NCI-H345 treated with DMSO at 0.1 percent for 48 hours (cell line): ENCODE results near the gene BMP15.

ENCODE experiments used
- DNase-seq: peaks from one replicate; lab custom pipeline; 2025; ENCODE audit not compliant: unreplicated experiment; lab: John Stamatoyannopoulos, UW

The BMP15 gene

GRCh38 chrX:50910685-50911176 lies at the start of gene BMP15:
BMP15 (plus strand) TSS chrX:50910735; CDS start chrX:50910784, 49 bp downstream.
- DNase-seq = no peak

- no peak for DNase-seq
Observed at GRCh38 chrX:50863471-50863870, 47.1 kb upstream of the BMP15 start.

- no peak for DNase-seq
Observed at GRCh38 chrX:50865311-50865710, 45.2 kb upstream of the BMP15 start.

DNA sequence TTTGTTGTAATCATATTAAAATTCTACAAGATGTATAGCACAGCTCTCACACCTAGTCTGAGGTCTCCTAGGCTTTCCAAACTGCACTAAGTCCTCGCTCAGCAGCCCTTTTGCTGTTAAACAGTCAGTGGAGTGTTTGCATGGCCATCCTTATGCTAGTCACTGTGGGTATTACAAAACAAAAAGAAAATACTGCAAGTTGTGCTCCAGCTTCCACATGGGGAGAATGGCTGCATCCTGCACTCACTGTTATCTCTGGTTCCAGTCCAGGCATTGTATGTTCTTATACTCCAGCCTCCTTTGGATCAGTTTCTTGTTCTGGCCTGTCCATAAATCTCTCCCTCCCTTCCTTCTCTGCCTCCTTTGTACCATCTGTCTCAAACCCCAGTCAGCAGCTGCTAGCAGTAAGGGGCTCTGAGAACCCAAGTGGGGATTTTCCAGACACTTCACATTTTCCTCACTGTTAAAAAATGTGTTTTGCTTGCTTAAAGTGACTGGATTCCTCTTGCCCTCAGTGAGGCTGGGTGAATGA lies 38.5 kb upstream of the BMP15 start:
- DNase-seq = no peak

GRCh38 chrX:50874876-50875275 lies 35.7 kb upstream of the BMP15 start:
- no peak for DNase-seq

- no peak for DNase-seq
Observed at GRCh38 chrX:50876551-50876950, 34.0 kb upstream of the BMP15 start.

DNA sequence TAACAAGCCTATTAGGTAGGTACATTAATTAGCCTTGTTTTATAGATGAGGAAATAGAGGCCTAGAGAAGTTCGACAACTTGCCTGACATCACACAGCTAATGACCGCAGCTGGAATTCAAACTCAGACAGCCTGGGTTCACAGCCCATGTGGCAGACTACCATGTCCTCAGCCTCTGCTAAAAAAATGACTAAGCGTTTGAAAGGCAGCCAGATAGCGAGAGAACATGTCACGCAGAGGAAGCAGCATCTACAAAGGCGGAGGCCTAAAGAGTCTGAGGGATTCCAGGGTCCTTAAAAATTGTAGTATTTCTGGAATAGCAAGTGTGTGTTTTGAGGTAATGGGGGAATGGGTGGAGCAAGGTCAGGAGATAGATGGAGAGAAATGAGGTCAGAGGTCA lies 33.2 kb upstream of the BMP15 start:
- DNase-seq = no peak

- no peak for DNase-seq
Observed at GRCh38 chrX:50881028-50881427, 29.5 kb upstream of the BMP15 start.

- no peak for DNase-seq
Observed at GRCh38 chrX:50888884-50889283, 21.7 kb upstream of the BMP15 start.

DNA sequence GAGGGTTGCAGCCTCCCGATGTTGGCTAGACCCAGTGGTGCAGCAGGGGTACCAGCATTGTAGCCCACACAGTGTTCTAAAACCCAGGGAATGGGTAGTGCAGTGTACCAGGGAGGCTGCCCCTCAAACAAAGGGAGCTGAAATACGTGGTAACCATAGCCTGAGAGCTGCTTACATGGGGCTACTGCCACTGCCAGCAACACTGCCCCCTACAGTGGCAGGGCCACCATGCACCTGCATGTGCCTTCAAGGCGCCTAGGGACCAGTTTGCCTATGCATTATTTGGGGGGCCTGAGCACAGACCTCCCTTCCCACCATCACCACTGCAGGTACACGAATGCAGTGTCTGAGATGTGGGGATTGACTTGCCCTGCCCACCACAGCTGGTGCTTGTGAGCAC lies 21.0 kb upstream of the BMP15 start:
- DNase-seq = no peak

DNA sequence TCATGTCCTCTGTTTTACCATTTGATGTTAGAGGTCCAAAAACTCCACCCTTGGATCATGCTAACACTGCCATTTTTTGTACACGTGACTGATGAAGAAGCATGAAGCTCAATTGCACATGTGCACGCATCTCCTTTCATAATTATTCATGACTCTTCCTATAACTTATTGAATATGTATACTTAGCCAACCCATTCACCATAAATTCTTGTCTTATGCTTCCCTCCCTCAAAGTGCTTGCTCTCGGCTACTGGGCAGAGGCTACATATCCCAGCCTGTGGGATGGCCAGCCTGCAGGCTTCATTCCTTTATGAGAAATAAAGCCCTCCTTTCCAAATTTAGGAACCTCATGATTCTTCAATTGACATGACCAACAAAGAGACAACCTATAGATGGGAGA lies 17.5 kb upstream of the BMP15 start:
- no peak for DNase-seq

- DNase-seq = no peak
Observed at GRCh38 chrX:50893466-50893865, 17.1 kb upstream of the BMP15 start.

- DNase-seq = no peak
Observed at GRCh38 chrX:50905334-50905733, 5.2 kb upstream of the BMP15 start.

- DNase-seq = no peak
Observed at GRCh38 chrX:50913520-50913919, 3.0 kb downstream of the BMP15 start.

- DNase-seq = no peak
Observed at GRCh38 chrX:50920132-50920531, 9.6 kb downstream of the BMP15 start.

DNA sequence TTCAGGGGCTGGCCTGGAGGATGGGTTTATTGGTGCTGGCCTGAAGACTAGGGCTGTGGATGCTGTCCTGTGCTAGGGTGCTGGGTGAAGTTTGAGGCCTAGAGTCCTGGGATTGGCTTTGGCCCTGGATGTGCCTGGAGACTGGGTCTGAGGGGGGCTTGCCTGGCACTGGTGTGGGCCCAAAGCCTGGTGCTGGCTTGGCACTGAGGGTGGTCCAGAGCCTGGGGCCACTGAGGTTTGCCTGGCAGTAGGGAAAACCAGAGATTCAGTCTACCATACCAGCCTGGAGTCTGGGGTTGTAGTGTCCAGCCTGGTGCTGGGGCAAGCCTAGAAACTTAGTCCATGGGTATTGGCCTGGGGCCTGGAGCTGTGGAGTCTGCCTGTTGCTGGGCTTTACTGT lies 16.6 kb downstream of the BMP15 start:
- no peak for DNase-seq

GRCh38 chrX:50941638-50942037 lies 31.1 kb downstream of the BMP15 start:
- DNase-seq = no peak

DNA sequence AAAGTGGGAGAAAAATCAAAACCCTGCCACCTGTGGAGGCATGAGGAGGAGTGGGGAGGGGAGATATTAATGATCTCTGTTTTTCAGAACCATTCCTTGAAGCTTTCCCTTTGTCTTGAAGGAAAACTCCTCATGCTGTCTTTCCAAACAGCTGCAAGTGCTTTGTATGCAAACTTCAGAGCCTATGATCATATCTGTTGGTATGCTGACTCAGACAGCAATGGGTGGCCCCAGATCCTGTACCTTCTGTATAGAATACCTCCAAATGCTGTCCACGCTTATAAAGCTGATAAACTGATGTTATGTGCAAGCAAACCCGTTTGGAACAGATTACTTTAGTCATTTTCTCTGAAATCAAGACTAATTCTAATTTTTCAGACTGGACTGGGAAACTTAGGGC lies 31.9 kb downstream of the BMP15 start:
- no peak for DNase-seq

DNA sequence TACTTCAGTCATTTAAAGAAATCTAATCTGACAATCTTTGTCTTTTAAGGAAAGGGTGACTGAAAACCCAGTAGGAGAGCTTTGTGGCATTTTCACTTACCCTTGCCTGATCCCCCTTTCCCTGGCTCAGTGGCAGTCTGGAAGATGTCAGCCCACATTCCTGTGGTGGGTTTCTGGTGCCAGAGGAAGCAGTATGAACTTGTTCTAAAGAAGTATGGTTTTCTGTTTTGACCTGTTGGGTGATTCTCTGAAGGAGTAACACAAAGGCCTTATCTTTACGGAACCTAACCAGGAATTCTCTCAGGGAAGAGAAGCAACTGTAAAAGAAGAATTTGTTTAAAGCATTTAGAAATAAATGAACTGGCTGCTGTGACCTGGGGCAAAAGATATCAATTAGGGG lies 41.9 kb downstream of the BMP15 start:
- DNase-seq = no peak

DNA sequence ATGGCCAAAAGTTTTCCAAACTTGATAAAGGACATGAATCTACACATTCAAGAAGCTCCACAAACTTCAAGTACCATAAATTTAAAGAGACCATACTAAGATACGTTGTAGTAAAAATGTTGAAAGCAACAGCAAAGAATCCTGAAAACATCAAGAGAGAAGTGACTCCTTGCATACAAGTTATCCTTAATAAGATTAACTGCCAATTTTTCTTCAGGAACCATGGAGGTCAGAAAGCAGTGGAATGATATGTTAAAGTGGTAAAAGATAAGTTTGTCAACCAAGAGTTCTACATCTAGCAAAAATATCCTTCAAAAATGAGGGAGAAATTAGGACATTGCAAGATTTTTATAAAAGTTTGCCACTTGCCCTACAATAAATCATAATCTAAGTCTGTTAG lies 43.3 kb downstream of the BMP15 start:
- no peak for DNase-seq

DNA sequence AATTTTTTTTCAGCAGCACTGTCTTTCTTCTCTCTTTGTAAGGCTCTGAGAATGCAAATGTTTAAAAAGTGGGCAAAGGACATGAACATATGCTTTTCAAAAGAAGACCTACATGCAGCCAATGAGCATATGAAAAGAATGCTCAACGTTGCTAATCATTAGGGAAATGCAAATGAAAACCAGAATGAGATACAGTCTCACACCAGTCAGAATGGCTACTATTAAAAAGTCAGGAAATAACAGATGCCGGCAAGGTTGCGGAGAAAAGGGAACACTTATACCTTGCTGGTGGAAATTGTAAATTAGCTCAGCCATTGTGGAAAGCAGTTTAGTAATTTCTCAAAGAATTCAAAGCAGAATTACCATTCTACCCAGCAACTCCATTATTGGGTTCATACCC lies 51.6 kb downstream of the BMP15 start:
- no peak for DNase-seq

- DNase-seq = no peak
Observed at GRCh38 chrX:50963842-50964241, 53.3 kb downstream of the BMP15 start.
